Measurements from ENCODE around the gene EFCAB11.

EFCAB11 gene

DNA sequence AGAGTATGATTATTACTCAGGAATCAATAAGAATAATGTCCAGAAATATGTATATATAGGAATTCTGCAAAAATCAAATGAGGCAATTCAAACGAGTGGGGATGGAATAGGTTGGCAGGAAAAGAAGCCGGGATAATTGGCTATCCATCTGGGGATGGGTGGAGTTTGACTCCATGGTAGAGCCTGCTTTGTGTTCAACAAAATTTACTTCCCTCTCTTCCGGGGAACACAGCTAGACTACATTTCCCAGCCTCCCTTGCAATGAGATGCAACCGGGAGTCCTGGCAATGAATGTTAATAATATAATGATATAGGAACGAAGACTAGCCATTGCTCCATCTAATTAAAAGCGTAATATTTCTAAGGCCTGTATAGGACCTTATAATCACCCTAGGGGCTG, 146.6 kb downstream of the EFCAB11 start:
- no peak for DNase-seq

- no peak for DNase-seq
Observed at GRCh38 chr14:89807151-89807550, 147.4 kb downstream of the EFCAB11 start.

DNA sequence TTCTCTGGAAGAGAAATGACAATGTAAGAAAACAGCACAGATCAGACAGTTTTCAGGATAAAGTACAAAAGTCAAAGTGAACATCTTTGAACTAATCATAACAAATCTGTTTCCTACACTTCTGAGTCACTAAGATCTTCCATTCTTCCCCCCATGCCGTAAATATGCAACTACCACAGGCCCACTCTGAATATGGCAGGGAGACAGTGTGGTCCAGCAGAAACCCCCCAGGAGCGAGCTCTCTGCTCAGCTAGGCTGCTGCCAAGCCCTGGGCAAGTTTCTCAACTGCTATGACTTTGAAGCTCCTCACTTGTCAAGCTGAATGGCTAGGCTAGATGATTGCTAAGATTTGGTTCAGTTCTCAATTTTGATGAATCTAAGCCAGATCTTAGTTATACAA, 148.1 kb downstream of the EFCAB11 start:
- DNase-seq: no peak

DNA sequence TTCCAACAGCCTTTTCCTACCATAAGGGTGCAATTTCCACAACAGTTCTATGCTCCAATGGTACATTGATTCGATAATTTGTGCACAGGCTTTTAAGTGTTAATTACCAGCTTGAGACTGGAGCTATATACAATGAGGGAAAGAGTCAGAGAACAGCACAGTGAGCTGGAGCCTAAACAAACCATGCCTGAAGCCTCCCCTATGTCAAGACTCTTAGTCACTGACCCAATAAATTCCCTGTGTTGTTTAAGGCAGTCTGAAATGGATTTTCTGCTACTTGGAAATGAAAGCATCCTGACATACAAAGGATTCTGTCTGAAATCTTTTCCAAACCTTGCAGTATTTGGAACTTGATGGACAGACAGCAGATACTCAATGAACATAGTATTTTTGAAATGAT, 149.0 kb downstream of the EFCAB11 start:
- no peak for DNase-seq

DNA sequence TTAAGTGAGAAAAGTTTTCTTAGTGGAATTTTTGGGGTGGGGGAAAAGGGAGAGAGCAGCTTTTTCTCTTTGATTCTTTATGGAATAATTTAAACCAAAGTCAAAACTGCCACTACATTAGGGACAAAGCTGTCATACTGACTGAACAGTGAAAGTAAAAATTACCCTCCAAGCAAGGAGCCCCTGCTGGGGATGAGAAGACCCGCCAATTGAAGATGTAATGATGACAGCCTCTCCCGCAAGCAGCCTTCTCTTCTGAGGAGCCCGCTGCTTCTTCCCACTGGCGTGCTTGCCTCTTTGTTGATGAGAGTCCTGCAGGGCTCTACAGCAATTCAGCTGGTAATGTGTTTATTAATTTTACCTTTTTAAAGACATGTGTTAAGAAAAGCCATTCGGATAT, 151.0 kb downstream of the EFCAB11 start:
- DNase-seq: no peak

DNA sequence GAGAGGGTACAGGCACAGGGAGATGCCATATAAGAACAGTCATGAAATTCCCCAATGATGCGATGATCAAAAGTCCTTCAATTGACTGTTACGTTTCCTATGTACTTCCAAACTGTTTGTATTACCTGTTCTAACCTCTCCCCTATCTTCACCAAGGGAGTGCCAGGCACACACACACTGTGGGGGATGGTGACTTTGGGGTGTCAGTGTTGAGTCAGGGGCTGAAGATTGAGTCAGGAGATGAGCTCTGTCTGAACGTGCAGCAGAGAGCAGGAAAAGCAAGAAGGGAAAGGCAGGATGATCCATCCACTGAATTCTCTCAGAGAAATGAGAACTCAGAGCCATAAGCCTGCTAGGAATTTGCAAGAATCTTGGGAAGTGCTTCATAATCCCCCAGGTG, 153.4 kb downstream of the EFCAB11 start:
- DNase-seq: no peak

DNA sequence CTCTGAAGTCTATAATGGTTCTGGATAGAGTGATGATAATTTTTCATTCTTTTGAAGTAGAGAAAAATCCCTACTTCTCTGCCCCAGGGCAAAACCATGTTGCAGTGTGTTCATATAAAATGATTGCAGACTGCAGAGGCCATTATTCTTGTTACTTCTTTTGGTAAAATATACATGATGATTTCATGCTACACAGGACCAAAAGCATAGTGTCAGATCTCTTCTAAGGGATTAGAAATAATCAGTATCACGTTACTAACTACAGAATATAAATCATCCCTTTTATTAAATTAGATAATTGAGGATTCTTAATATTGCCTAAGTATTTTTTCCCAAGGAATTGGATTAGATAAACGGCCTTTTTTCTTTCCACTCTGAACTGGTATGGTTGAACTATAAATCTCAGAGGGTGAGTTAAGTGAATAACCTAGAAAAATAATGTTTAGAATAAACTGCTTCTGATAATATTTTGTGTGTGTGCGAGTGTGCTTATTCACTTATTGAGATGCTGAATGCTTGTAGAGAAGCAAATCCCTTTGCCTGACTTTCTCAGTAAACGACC, 156.2 kb downstream of the EFCAB11 start:
- no peak for DNase-seq

DNA sequence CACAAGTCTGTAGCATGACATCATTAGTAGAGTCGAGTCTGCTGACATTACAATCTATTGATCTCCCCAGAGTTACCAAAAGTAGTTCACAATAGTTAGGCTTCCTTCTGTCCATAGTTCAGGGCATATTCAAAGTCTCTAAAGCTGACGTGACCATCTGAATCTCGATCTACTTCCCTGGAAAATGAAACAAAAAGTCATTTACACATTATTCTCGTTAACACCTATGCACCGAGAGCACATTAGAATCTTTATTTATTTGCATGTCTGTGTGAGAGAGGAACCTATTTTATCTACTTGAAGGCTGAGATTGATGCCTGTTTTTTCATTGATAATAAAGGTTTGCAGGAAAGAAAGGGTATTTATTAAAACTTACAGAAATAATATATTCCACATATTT, 157.4 kb downstream of the EFCAB11 start:
- DNase-seq: no peak

DNA sequence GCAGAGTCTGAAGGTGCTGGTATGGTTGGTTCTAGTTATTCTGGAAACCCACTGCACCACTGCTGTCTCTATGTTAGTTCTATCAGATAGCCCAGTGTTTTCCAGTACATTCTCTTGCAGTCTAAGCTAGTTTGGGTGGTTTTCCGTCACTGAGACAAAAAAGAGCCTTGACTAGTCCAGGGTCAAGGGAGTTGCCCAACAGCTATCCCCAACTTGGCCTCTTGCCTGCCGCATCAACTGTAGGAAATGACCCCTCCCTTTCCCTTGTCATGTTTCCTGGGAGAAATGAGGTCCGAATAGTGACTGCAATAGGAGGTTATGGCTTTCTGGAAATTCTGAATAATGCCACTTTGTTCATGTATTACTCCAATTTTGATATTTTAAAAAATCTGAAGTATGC, 160.4 kb downstream of the EFCAB11 start:
- DNase-seq: no peak

DNA sequence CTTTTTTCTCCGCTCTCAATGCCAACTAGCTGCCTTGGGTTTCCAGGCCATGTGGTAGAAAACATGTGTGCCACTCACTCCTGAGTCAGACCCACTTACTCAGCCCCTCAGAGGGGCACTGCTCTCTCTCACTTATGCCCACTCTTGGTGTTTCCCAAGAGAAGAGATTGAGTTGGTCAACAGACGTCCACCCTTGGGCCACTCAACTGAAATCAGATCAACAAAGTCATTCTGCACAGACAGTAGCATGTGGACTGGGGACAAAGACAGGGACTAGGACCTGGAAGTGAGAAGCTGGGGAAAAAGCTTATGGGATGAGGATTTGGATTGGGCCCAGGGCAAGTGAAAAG, 161.2 kb downstream of the EFCAB11 start:
- no peak for DNase-seq

GRCh38 chr14:89792489-89793366, 161.8 kb downstream of the EFCAB11 start:
- no peak for DNase-seq

DNA sequence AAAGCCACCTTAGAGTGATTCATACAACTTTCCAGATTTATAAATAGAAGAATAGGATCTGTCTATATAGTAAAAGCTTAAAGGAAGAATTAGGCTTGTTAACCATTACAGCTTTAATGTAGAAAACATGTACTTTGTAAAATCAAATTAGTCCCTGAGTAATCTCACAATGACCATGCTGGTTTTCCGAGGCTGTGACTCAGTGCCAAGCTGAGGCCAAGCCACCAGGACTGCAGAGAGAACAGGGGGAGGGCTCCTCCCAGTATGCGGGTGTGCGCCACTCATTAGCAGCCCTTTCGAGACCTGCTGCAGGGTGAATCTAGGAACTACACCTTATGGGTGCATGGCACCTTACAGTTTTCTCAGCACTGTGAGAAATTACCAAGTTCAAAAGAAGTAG, 167.0 kb downstream of the EFCAB11 start:
- DNase-seq: no peak

- no peak for DNase-seq
Observed at GRCh38 chr14:89781046-89781445, 173.5 kb downstream of the EFCAB11 start.

DNA sequence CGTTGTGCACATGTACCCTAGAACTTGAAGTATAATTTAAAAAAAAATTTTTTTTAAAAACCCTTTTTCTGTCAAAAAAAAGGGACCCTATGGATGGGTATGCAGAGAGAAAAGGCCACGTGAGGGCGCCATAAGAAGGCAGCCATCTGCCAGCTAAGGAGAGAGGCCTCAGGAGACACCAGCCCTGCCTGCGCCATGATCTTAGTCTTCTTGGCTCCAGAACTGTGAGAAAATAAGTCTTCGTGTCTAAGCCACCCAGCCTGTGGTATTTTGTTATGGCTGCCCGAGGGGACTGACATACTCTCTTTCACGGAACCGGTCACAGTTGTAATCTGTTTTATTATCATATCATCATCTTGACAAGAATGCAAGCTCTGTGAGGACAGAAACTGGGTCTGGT, 174.8 kb downstream of the EFCAB11 start:
- DNase-seq: no peak

DNA sequence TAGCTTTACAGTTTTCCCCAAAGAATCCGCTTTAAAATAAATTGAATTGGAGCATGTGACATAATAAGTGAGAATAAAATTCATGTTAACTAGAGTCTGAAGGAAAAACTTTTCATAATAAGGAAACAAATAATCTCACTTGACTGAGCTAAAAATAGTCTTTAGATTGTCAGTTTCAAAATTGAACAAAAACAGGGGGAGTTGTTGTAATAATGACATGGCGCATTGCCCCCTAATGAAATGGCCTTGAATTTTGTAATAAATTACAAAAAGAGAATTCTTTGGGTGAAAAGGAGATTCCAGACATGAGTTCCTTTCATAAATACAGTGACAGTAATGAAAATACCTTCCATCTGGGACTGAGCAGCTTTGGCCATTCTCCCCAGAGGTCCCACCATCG, 178.6 kb downstream of the EFCAB11 start:
- DNase-seq: no peak

DNA sequence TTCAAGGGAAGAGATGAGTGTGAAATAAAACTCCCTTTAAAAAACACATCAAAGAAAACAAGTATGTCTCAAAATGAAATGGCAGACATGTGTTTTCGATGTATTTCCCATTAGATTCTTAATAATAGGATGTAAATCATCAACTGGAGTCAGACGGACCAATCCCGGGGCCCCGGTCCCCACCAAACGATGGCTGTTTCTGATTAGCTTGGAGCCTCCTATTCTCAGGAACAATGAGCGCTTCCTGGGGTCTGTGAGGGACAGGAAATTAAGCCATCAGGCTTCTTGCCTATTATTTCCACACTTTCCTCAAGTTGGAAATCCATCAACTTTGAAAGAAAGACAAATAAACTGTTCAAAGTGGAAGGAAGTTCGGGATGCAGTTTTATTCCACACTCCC, 179.4 kb downstream of the EFCAB11 start:
- no peak for DNase-seq

DNA sequence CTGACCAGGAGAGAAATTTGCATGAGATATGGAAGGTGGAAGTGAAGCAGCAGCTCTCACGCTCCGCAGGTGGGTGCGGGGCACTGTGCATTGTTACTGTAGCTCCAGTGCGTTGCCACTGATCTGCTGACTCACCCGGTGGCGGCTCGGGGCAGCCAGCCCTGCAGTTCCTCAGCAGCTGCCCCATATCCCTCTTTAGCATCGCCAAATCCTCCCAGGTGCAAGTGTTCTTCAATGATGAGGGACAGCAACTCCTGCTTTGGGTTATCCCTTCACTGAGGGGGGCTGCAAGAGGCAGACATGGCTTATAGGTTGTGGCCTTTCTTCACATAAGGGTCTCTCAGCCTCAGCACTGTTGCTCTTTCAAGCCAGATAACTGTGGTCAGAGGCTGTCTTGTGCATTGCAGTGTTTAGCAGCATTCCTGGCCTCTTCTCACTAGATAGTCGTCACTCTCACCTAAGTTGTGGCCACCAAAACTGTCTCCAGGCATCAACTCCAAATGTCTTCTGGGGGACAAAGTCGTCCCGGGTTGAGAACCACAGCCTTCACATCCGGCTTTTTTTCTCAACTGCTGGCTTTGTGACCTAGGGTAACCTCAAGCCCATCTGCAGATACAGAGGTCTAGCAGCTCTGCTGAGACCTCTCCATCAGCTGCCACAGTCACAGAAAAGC, 180.8 kb downstream of the EFCAB11 start:
- DNase-seq: peak; percentile 89

DNA sequence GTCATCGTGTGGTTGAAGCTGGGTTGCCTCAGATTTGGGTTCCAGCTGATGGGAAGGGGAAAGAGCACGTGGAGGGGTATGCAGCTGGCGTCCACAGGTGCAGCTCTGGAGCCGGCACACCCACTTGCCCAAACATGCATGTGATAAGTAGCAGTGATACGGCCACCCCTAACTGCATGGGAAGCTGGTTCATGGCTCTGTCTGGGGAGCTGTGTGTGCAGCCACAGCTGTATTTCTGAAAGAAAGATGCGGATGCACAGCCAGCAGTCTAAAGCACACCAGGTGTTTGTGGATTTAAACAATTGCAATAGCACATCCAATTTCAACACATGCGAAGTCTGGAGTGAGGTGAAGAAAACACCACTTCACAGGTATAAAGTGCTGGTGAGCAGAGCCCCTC, 181.4 kb downstream of the EFCAB11 start:
- DNase-seq: peak; percentile 13

DNA sequence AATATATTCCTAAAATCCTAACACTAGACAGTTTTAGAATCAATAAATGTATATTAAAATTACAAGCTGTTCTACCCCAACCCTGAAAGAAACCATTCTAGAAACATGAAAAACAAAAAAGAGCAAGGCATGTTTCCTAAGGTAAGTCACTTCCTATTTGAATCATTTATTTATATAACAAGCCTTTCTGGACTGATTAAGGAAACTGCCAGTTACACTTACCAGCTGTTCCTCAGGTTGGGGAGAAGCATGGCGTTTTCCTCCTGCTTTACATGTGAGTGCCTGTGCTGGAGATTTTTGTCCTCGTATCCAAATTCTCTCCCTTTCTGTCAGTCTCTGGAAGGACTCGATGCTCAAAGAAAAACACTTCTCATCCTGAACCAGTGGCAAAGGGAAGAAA, 183.3 kb downstream of the EFCAB11 start:
- DNase-seq: no peak

GRCh38 chr14:89767861-89768268, 186.7 kb downstream of the EFCAB11 start:
- peak; percentile 85 for DNase-seq

GRCh38 chr14:89767131-89767530, 187.4 kb downstream of the EFCAB11 start:
- peak; percentile 60 for DNase-seq

DNA sequence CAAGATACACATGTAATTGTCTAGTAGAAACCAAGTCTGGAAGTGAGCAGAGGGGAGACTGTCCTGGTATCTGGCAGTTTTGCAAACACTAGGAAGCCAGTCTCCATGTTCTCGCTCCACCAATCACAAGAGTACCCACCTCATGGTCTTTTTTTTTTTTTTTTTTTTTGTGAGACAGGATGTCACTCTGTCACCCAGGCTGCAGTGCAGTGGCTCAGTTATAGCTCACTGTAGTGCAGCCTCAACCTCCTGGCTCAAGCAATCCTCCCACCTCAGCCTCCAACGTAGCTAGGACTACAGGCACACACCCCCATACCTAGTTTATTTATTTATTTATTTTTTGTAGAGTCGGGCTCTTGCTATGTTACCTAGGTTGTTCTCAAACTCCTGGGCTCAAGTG, 189.2 kb downstream of the EFCAB11 start:
- no peak for DNase-seq

DNA sequence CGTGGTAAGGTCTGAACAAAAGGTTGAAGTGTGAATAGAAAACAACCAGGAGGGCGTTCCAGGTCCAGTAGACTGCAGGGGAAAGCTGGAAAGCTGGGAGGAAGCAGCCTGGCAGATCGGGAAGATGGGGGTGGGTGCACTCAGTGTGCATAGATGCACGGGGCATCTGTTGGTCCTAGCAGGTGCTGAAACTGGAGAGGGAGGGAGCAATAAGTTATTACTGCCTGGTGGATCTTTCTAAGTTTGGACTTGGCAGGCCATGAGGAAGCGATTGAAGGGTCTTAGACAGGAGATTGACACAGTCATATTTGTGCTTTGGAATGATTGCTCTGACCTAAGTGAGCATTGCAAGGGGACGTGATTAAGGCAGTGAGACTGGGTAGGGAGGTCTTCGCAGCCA, 194.4 kb downstream of the EFCAB11 start:
- DNase-seq: no peak

- DNase-seq: no peak
Observed at GRCh38 chr14:89757313-89757939, 197.1 kb downstream of the EFCAB11 start.

Measured in hematopoietic multipotent progenitor cell treated with erythropoietin and hydrocortisone succinate and interleukin-3 and kit ligand, for 4 days (in vitro differentiated cells).